ENCODE results near the gene PRKACG. TPM values are rescaled to one million over a fixed set of nuclear protein-coding genes. Genes with fewer than 3 reads are reported as not detected.
"Not testable (repeated sequence)": the region's sequence is repeated elsewhere in the genome, so short reads cannot be mapped to it uniquely, and the experiment has no call there.

Gene PRKACG
- total RNA-seq, 2 donors from 2014 or later, result not detected

GRCh38 chr9:69054989-69055388, 41.1 kb upstream of the PRKACG start:
- 58 to 79% methylated on average over 1 of the region's 1 CpG for WGBS, 2 donors
- no peaks in the 10 kb centered on the region for H3K4me1 ChIP-seq
- ATAC-seq (no peak), DNase-seq (no peak)
- intact Hi-C loops (cut with DNase I), result no loop called here
- no peaks in the 10 kb centered on the region for H3K9me3 ChIP-seq
- no peaks in the 10 kb centered on the region for H3K27me3 ChIP-seq
- no peaks in the 10 kb centered on the region for H3K36me3 ChIP-seq (replicated peaks in 1 of 2; ENCODE audit: insufficient read depth in 1 of 2, low read depth in 2 of 2)
- TF ChIP-seq POLR2A (IDR thresholded peaks at IDR 0.05), result no peak
- TF ChIP-seq, protein P1, sequence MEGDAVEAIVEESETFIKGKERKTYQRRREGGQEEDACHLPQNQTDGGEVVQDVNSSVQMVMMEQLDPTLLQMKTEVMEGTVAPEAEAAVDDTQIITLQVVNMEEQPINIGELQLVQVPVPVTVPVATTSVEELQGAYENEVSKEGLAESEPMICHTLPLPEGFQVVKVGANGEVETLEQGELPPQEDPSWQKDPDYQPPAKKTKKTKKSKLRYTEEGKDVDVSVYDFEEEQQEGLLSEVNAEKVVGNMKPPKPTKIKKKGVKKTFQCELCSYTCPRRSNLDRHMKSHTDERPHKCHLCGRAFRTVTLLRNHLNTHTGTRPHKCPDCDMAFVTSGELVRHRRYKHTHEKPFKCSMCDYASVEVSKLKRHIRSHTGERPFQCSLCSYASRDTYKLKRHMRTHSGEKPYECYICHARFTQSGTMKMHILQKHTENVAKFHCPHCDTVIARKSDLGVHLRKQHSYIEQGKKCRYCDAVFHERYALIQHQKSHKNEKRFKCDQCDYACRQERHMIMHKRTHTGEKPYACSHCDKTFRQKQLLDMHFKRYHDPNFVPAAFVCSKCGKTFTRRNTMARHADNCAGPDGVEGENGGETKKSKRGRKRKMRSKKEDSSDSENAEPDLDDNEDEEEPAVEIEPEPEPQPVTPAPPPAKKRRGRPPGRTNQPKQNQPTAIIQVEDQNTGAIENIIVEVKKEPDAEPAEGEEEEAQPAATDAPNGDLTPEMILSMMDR (IDR thresholded peaks at IDR 0.05), result no peak
- no peak overlapping the region for H3K27ac ChIP-seq
- no peak overlapping the region for H3K4me3 ChIP-seq

GRCh38 chr9:69050936-69051335, 37.0 kb upstream of the PRKACG start:
- H3K4me1 ChIP-seq; DNase-seq; intact Hi-C loops (cut with DNase I); H3K27me3 ChIP-seq; H3K9me3 ChIP-seq; ATAC-seq; H3K4me3 ChIP-seq; H3K27ac ChIP-seq: not testable (repeated sequence)
- 85 to 90% methylated on average over 12 of the region's 12 CpGs for WGBS, 2 donors
- H3K36me3 ChIP-seq (replicated peaks in 1 of 2; ENCODE audit: insufficient read depth in 1 of 2, low read depth in 2 of 2), result peaks cover 0 to 10% of the 10 kb centered on the region in 2 donors

- H3K27ac ChIP-seq, result no peak overlapping the region
- intact Hi-C loops (cut with DNase I), result loop anchor here (5.0 kb wide), 1 partner anchor 148 kb away; no protein-coding TSS in a partner anchor
- peaks cover 3% of the 10 kb centered on the region for H3K4me1 ChIP-seq
- no peak for TF ChIP-seq POLR2A (IDR thresholded peaks at IDR 0.05)
- TF ChIP-seq, protein P1 (IDR thresholded peaks at IDR 0.05), result no peak
- H3K36me3 ChIP-seq (replicated peaks in 1 of 2; ENCODE audit: insufficient read depth in 1 of 2, low read depth in 2 of 2), result peaks cover 0 to 10% of the 10 kb centered on the region in 2 donors
- DNase-seq (no peak), ATAC-seq (no peak)
- WGBS, 2 donors, result 82% methylated on average over 6 of the region's 6 CpGs
- H3K4me3 ChIP-seq, result no peak overlapping the region
- no peaks in the 10 kb centered on the region for H3K27me3 ChIP-seq
- H3K9me3 ChIP-seq, result no peaks in the 10 kb centered on the region
Measured at GRCh38 chr9:69049094-69049493, 35.2 kb upstream of the PRKACG start.

GRCh38 chr9:69047371-69047770, 33.5 kb upstream of the PRKACG start:
- Histone ChIP-seq H3K27ac (no peak overlapping the region), H3K36me3 (replicated peaks in 1 of 2; ENCODE audit: insufficient read depth in 1 of 2, low read depth in 2 of 2) (peaks cover 0 to 10% of the 10 kb centered on the region in 2 donors), H3K4me1 (peaks cover 3% of the 10 kb centered on the region), H3K4me3 (no peak overlapping the region), H3K27me3 (no peaks in the 10 kb centered on the region), H3K9me3 (no peaks in the 10 kb centered on the region)
- DNase-seq (no peak), ATAC-seq (no peak)
- intact Hi-C loops (cut with DNase I), result loop anchor here (5.0 kb wide), 1 partner anchor 150 kb away; no protein-coding TSS in a partner anchor
- WGBS, 2 donors, result 57% methylated on average over 3 to 4 of the region's 4 CpGs
- TF ChIP-seq POLR2A (IDR thresholded peaks at IDR 0.05), result no peak
- TF ChIP-seq, protein P1 (IDR thresholded peaks at IDR 0.05), result no peak

GRCh38 chr9:69046723-69047122, 32.8 kb upstream of the PRKACG start:
- ATAC-seq (no peak), DNase-seq (no peak)
- 62 to 66% methylated on average over 4 of the region's 4 CpGs for WGBS, 2 donors
- no peaks in the 10 kb centered on the region for H3K27me3 ChIP-seq
- no peak overlapping the region for H3K27ac ChIP-seq
- H3K4me3 ChIP-seq, result no peak overlapping the region
- peaks cover 0 to 10% of the 10 kb centered on the region in 2 donors for H3K36me3 ChIP-seq (replicated peaks in 1 of 2; ENCODE audit: insufficient read depth in 1 of 2, low read depth in 2 of 2)
- no peaks in the 10 kb centered on the region for H3K9me3 ChIP-seq
- peaks cover 3% of the 10 kb centered on the region for H3K4me1 ChIP-seq
- TF ChIP-seq, protein P1 (IDR thresholded peaks at IDR 0.05), result no peak
- no peak for TF ChIP-seq POLR2A (IDR thresholded peaks at IDR 0.05)
- intact Hi-C loops (cut with DNase I), result loop anchor here (5.0 kb wide), 1 partner anchor 151 kb away; no protein-coding TSS in a partner anchor
